HepG2 (cell line): ENCODE data around the gene TRMT1. TPM values are rescaled to one million over a fixed set of nuclear protein-coding genes. Genes with fewer than 3 reads are reported as not detected.
A peak's percentile ranks its signal among the peaks of the same experiment; 100 is the strongest.

Source experiments
- CENPT ChIP-seq: sonication (generic); formaldehyde crosslinking; IDR thresholded peaks from 2 replicates; pipeline ENCODE4 v1.8.0; 2022; ENCODE audit warnings: low read depth, mild to moderate bottlenecking, moderate library complexity, missing genetic modification reagents
- GFI1 ChIP-seq: sonication (generic); formaldehyde crosslinking; IDR thresholded peaks from 2 replicates; pipeline ENCODE4 v1.5.0; 2020; ENCODE audit warnings: missing genetic modification reagents, mild to moderate bottlenecking, borderline replicate concordance
- GLI4 ChIP-seq: sonication (generic); formaldehyde crosslinking; IDR thresholded peaks from 2 replicates; pipeline ENCODE4 v1.5.1; 2020; ENCODE audit warnings: missing genetic modification reagents, mild to moderate bottlenecking, moderate library complexity, borderline replicate concordance
- HDAC6 ChIP-seq: fragments of 200-600 bp; sonication (generic); IDR thresholded peaks from 2 replicates; pipeline ENCODE4 v1.7.0; 2017; ENCODE audit warnings: mild to moderate bottlenecking, antibody characterized with exemption, low read length, low read depth
- HES4 ChIP-seq: sonication (generic); formaldehyde crosslinking; IDR thresholded peaks from 2 replicates; pipeline ENCODE4 v1.9.0; 2021; ENCODE audit warnings: mild to moderate bottlenecking, missing genetic modification reagents, borderline replicate concordance
- HHEX ChIP-seq: IDR thresholded peaks from 2 replicates; pipeline ENCODE4 v1.6.1; 2016; ENCODE audit warnings: control low read depth
- HNRNPH1 ChIP-seq: fragments of 200-400 bp; formaldehyde crosslinking; optimal IDR thresholded peaks from 2 replicates; pipeline ENCODE3; 2017; ENCODE audit warnings: mild to moderate bottlenecking, low read depth, low read length
- HNRNPL ChIP-seq: fragments of 200-400 bp; formaldehyde crosslinking; IDR thresholded peaks from 2 replicates; pipeline ENCODE4 v1.6.1; 2017; ENCODE audit warnings: mild to moderate bottlenecking, low read depth, low read length
- HOXD1 ChIP-seq: sonication (generic); formaldehyde crosslinking; IDR thresholded peaks from 2 replicates; pipeline ENCODE4 v1.5.0; 2020; ENCODE audit warnings: missing genetic modification reagents
- KLF9 ChIP-seq: IDR thresholded peaks from 2 replicates; pipeline ENCODE4 v1.6.1; 2016; ENCODE audit warnings: low read depth
- MXI1 ChIP-seq: IDR thresholded peaks from 3 replicates; pipeline ENCODE4 v1.6.1; 2012; ENCODE audit warnings: low read depth, low read length, inconsistent platforms, borderline replicate concordance
- NRL ChIP-seq: sonication (generic); formaldehyde crosslinking; IDR thresholded peaks from 2 replicates; pipeline ENCODE4 v1.5.0; 2020; ENCODE audit warnings: missing genetic modification reagents, mild to moderate bottlenecking, moderate library complexity, borderline replicate concordance
- POLR2G ChIP-seq: fragments of 200-400 bp; formaldehyde crosslinking; IDR thresholded peaks from 2 replicates; pipeline ENCODE4 v1.6.1; 2018; ENCODE audit warnings: mild to moderate bottlenecking, low read depth, low read length, moderate library complexity
- PRPF4 ChIP-seq: fragments of 200-400 bp; formaldehyde crosslinking; IDR thresholded peaks from 2 replicates; pipeline ENCODE4 v1.6.1; 2016; ENCODE audit warnings: low read length, low read depth; ENCODE audit not compliant: poor library complexity, severe bottlenecking
- RBM22 ChIP-seq: fragments of 200-400 bp; formaldehyde crosslinking; optimal IDR thresholded peaks from 2 replicates; pipeline ENCODE3; 2017; ENCODE audit warnings: mild to moderate bottlenecking, low read length, moderate library complexity
- SOX13 ChIP-seq, 3 experiments: fragments of 450-650 bp in 1 of 3; sonication (generic) in 1 of 3; formaldehyde crosslinking in 1 of 3; IDR thresholded peaks in 2 of 3; conservative IDR thresholded peaks in 1 of 3; 2 replicates each; pipeline versions ENCODE4 v1.5.0 to v1.6.1; 2016 to 2020; ENCODE audit warnings: antibody characterized with exemption in 1 of 3, mild to moderate bottlenecking in 1 of 3, missing compliant biosample characterization in 1 of 3, missing genetic modification reagents in 1 of 3, moderate library complexity in 1 of 3
- TOE1 ChIP-seq: sonication (generic); formaldehyde crosslinking; IDR thresholded peaks from 2 replicates; pipeline ENCODE4 v1.4.0; 2020; ENCODE audit warnings: mild to moderate bottlenecking, missing genetic modification reagents
- XRCC5 ChIP-seq: fragments of 200-400 bp; formaldehyde crosslinking; optimal IDR thresholded peaks from 2 replicates; pipeline ENCODE3; 2017; ENCODE audit warnings: mild to moderate bottlenecking, low read length
- YEATS4 ChIP-seq: sonication (generic); formaldehyde crosslinking; IDR thresholded peaks from 2 replicates; pipeline ENCODE4 v1.4.0; 2020; ENCODE audit warnings: missing genetic modification reagents, borderline replicate concordance
- ZFY ChIP-seq: sonication (generic); formaldehyde crosslinking; IDR thresholded peaks from 2 replicates; pipeline ENCODE4 v1.4.0; 2020; ENCODE audit warnings: missing genetic modification reagents
- ZNF160 ChIP-seq: sonication (generic); formaldehyde crosslinking; IDR thresholded peaks from 2 replicates; pipeline ENCODE4 v1.8.0; 2022; ENCODE audit warnings: mild to moderate bottlenecking, inconsistent platforms, missing genetic modification reagents
- ZNF263 ChIP-seq: sonication (generic); formaldehyde crosslinking; IDR thresholded peaks from 2 replicates; pipeline ENCODE4 v1.4.0; 2020; ENCODE audit warnings: missing genetic modification reagents
- ZNF333 ChIP-seq: sonication (generic); formaldehyde crosslinking; IDR thresholded peaks from 2 replicates; pipeline ENCODE4 v1.4.0; 2020; ENCODE audit warnings: mild to moderate bottlenecking, missing genetic modification reagents, borderline replicate concordance
- ZNF605 ChIP-seq: sonication (generic); formaldehyde crosslinking; IDR thresholded peaks from 2 replicates; pipeline ENCODE4 v1.8.0; 2022; ENCODE audit warnings: mild to moderate bottlenecking, missing genetic modification reagents
- ZNF672 ChIP-seq: sonication (generic); formaldehyde crosslinking; IDR thresholded peaks from 2 replicates; pipeline ENCODE4 v1.8.1; 2022; ENCODE audit warnings: missing genetic modification reagents
- ZNF782 ChIP-seq: sonication (generic); formaldehyde crosslinking; IDR thresholded peaks from 2 replicates; pipeline ENCODE4 v1.4.0; 2020; ENCODE audit warnings: missing genetic modification reagents, mild to moderate bottlenecking, borderline replicate concordance
- polyA plus RNA-seq, 8 experiments: library from polyadenylated mRNA; depleted of rRNA in 3 of 8; stranded (reverse) in 7 of 8; unstranded in 1 of 8; fragments of >200 nt; fragmentation: Illumina TruSeq in 4 of 8; extraction: Trizol in 4 of 8; gene quantifications; 2 replicates each; pipeline versions ENCODE4 v1.2.1 to v1.2.3, GENCODE V29; 2011 to 2016; ENCODE audit warnings: low read depth in 4 of 8, missing spikeins in 1 of 8, mixed read lengths in 1 of 8; ENCODE audit not compliant: insufficient read depth in 1 of 8
- total RNA-seq, 5 experiments: library from RNA; depleted of rRNA; stranded (reverse); fragments of >200 nt; fragmentation: Illumina TruSeq; extraction: Trizol; gene quantifications; 2 replicates each; pipeline ENCODE4 v1.2.3, GENCODE V29; 2016; ENCODE audit warnings: low read depth in 1 of 5
- TF ChIP-seq, protein P1 (sequence below): sonication (generic); formaldehyde crosslinking; IDR thresholded peaks from 2 replicates; pipeline ENCODE4 v1.4.0; 2020; ENCODE audit warnings: mild to moderate bottlenecking, missing genetic modification reagents
- TF ChIP-seq, protein P2 (sequence below): sonication (generic); formaldehyde crosslinking; IDR thresholded peaks from 2 replicates; pipeline ENCODE4 v1.5.0; 2020; ENCODE audit warnings: missing genetic modification reagents, mild to moderate bottlenecking, borderline replicate concordance

The TRMT1 gene
- total and polyA plus RNA-seq, 2 of the 13 experiments (the other 11 are each of a cell fraction or from before 2014, with no cell fraction given), result 35.5 to 44.1 TPM

DNA sequence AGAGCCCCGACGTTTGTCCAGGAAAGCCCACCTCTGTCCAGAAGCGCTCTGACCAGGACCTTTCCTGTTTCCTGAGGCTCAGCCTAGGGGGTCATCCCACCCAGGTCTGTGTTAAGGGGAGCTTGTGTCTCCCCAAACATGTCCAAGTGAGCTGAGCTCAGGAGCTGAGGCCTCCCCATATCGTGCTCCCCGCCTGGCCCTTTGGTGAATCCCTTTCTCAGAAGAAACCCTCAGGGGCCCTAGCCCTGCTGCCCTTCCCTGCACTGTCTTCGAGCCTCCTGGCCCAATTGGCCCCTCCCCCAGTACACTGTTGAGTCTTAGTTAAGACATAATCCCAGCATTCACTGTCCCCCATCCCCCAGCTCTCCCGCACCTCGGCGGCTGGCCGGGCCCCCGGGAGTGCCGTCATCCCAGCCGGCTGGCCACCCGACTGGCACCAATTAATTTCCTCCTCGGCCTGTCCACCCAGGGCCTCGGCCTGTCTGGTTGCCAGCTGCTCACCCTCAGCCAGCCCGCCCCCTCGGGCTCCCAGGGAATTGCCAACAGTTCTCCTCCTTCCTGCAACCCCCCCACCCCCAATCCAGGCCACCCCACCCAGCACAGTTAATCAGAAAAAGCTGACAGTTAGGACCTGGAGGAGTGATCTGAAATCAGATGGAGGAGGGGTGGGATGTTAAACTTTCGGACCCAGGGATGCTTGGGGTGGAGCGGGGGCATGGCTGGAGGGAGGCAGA lies 47.2 kb upstream of the TRMT1 start (continued):
- TF ChIP-seq NRL (CRISPR knock-in tag) (0 out of 2 replicates have a peak, but pooled peaks have one; percentile 41), ZNF782 (CRISPR knock-in tag) (no peak), ZNF672 (CRISPR knock-in tag) (no peak), ZFY (CRISPR knock-in tag) (peak; percentile 22; the same call in 1 of the 2 replicates), CENPT (CRISPR knock-in tag) (no peak), SOX13 (IDR thresholded peaks at IDR 0.05) (no peak), SOX13 (CRISPR knock-in tag; conservative IDR thresholded peaks at IDR 0.05 in 1 of 2, IDR thresholded peaks at IDR 0.05 in 1 of 2) (0 out of 4 replicates have a peak, but pooled peaks of 1 of the 2 experiments have one; percentile 15), ZNF160 (CRISPR knock-in tag) (no peak), HHEX (CRISPR knock-in tag) (no peak), GLI4 (no peak), ZNF605 (CRISPR knock-in tag) (no peak), HDAC6 (no peak), HNRNPL (peak; percentile 60; the same call in 1 of the 2 replicates), GFI1 (CRISPR knock-in tag) (0 out of 2 replicates have a peak, but pooled peaks have one; percentile 15), ZNF333 (CRISPR knock-in tag) (0 out of 2 replicates have a peak, but pooled peaks have one; percentile 6), MXI1 (0 out of 3 replicates have a peak, but pooled peaks have one; percentile 27), ZNF263 (CRISPR knock-in tag) (peak; percentile 72), HOXD1 (no peak), RBM22 (no peak), XRCC5 (peak; percentile 28), HNRNPH1 (no peak), PRPF4 (peak; percentile 44), KLF9 (CRISPR knock-in tag) (no peak), POLR2G (peak; percentile 73), YEATS4 (CRISPR knock-in tag) (no peak), TOE1 (CRISPR knock-in tag) (no peak), HES4 (CRISPR knock-in tag) (no peak)
- TF ChIP-seq, protein P1, sequence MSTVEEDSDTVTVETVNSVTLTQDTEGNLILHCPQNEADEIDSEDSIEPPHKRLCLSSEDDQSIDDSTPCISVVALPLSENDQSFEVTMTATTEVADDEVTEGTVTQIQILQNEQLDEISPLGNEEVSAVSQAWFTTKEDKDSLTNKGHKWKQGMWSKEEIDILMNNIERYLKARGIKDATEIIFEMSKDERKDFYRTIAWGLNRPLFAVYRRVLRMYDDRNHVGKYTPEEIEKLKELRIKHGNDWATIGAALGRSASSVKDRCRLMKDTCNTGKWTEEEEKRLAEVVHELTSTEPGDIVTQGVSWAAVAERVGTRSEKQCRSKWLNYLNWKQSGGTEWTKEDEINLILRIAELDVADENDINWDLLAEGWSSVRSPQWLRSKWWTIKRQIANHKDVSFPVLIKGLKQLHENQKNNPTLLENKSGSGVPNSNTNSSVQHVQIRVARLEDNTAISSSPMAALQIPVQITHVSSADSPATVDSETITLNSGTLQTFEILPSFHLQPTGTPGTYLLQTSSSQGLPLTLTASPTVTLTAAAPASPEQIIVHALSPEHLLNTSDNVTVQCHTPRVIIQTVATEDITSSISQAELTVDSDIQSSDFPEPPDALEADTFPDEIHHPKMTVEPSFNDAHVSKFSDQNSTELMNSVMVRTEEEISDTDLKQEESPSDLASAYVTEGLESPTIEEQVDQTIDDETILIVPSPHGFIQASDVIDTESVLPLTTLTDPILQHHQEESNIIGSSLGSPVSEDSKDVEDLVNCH, result no peak
- TF ChIP-seq, protein P2, sequence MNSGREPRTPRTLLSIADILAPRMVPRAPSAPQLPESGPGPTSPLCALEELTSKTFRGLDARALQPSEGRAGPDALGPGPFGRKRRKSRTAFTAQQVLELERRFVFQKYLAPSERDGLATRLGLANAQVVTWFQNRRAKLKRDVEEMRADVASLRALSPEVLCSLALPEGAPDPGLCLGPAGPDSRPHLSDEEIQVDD (CRISPR knock-in tag), result no peak
